Measurements from ENCODE around the gene PSMB5. TPM values are rescaled to one million over a fixed set of nuclear protein-coding genes. Genes with fewer than 3 reads are reported as not detected.

Gene PSMB5
- total and polyA plus RNA-seq, 9 of the 15 experiments (the other 6 are each of a cell fraction or from before 2014, with no cell fraction given): 198 to 1,870 (median 269) TPM

DNA sequence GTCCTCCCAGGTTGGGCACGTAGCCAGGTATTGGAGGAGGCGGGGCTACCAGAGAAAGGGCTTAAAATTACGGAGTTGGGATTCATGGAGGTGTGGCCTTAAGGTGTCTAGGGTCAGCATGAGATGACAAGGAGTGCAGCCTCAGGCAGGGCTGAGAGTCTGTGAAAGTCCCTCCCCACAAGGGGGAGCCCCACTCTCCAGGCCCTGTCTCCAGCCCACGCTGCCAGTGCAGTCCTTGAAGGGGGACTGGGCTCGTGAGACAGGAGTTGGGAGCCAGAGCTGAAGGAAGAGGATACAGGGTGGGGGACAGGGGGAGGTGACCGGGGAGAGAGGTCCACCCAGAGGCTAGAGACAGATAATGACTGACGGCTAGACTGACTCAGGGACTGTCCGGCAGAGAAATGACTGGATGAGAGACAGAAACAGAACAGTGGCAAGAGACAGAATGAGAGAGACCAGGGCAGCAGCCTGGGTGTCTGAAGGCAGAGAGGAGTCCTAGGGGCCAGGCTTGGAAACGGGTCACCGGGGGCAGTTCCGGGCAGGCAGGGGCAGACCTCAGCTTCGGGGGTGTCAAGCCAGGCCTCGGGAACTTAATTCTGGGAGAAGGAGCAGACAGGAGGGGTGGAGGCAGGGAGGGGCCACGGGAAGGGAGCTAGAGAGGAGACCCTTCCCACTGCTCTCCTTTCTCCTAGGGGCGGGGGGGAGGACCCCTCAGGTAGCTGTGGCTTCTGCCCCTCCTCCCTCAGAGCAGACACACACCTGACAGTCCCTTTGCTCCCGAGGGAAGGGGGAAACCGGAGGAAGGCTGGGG, 21.6 kb upstream of the PSMB5 start (continued):
- TF ChIP-seq REST (IDR thresholded peaks at IDR 0.05; ENCODE audit: borderline replicate concordance) (peak; percentile 58; the same call in 1 of the 2 replicates), REST (CRISPR knock-in tag; IDR thresholded peaks at IDR 0.05; ENCODE audit: low read depth) (no peak), DACH1 (IDR thresholded peaks at IDR 0.05; ENCODE audit: partially characterized antibody) (no peak), ZBED1 (IDR thresholded peaks at IDR 0.05) (no peak), GABPB1 (CRISPR knock-in tag; IDR thresholded peaks at IDR 0.05) (no peak), SUPT5H (IDR thresholded peaks at IDR 0.05) (peak; percentile 41; the same call in 1 of the 2 replicates), ZFP1 (CRISPR knock-in tag; IDR thresholded peaks at IDR 0.05) (no peak), ZNF174 (CRISPR knock-in tag; IDR thresholded peaks at IDR 0.05) (no peak), DIDO1 (tag; IDR thresholded peaks at IDR 0.05; ENCODE audit: low read depth) (no peak), BMI1 (IDR thresholded peaks at IDR 0.05; ENCODE audit: low read length) (no peak), KLF16 (IDR thresholded peaks at IDR 0.05) (peak; percentile 41; the same call in 1 of the 2 replicates), TARDBP (IDR thresholded peaks at IDR 0.05) (peak; percentile 80; the same call in 1 of the 2 replicates), RBM25 (IDR thresholded peaks at IDR 0.05; ENCODE audit: low read depth, low read length, severe bottlenecking) (no peak), SIX5 (IDR thresholded peaks at IDR 0.05; ENCODE audit: borderline replicate concordance in 1 of 2, insufficient read depth in 1 of 2, low read depth in 1 of 2, low read length in 2 of 2) (no peak)
- TF ChIP-seq, protein P1, sequence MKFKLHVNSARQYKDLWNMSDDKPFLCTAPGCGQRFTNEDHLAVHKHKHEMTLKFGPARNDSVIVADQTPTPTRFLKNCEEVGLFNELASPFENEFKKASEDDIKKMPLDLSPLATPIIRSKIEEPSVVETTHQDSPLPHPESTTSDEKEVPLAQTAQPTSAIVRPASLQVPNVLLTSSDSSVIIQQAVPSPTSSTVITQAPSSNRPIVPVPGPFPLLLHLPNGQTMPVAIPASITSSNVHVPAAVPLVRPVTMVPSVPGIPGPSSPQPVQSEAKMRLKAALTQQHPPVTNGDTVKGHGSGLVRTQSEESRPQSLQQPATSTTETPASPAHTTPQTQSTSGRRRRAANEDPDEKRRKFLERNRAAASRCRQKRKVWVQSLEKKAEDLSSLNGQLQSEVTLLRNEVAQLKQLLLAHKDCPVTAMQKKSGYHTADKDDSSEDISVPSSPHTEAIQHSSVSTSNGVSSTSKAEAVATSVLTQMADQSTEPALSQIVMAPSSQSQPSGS (CRISPR knock-in tag; IDR thresholded peaks at IDR 0.05): no peak
